Psoas muscle (tissue), 8 donors: ENCODE results near the gene STON1. TPM values are rescaled to one million over a fixed set of nuclear protein-coding genes. Genes with fewer than 3 reads are reported as not detected.
"Not testable (repeated sequence)": the region's sequence is repeated elsewhere in the genome, so short reads cannot be mapped to it uniquely, and the experiment has no call there.

Source experiments
- ATAC-seq, 4 donors: fragments of 200-7000 bp; cut with Tn5 transposase; one replicate each; pipeline ENCODE4 v1.9.1; 2020; ENCODE audit warnings: moderate library complexity in 3 of 4, mild to moderate bottlenecking in 2 of 4
- DNase-seq, 2 donors: peaks; one replicate each; pipeline ENCODE4 v3.0.0-alpha.2; 2020
- H3K27ac ChIP-seq: fragments of 200-600 bp; one replicate; pipeline ENCODE4 v1.8.0; 2022
- H3K27me3 ChIP-seq, 3 donors: fragments of 200-600 bp in 1 of 3; one replicate each; pipeline versions ENCODE4 v1.6.1 to v1.8.0; 2013 to 2022; ENCODE audit warnings: low read length in 2 of 3, mild to moderate bottlenecking in 2 of 3, moderate library complexity in 1 of 3; ENCODE audit not compliant: insufficient read depth in 3 of 3
- H3K36me3 ChIP-seq, 2 donors: fragments of 200-600 bp in 1 of 2; one replicate each; pipeline versions ENCODE4 v1.6.1 to v1.8.0; 2013 to 2022; ENCODE audit warnings: low read depth in 1 of 2, mild to moderate bottlenecking in 1 of 2, moderate library complexity in 1 of 2; ENCODE audit not compliant: insufficient read depth in 1 of 2
- H3K4me1 ChIP-seq: fragments of 200-600 bp; one replicate; pipeline ENCODE4 v1.8.0; 2022
- H3K4me3 ChIP-seq: fragments of 200-600 bp; one replicate; pipeline ENCODE4 v1.8.0; 2022; ENCODE audit warnings: mild to moderate bottlenecking
- H3K9me3 ChIP-seq: fragments of 200-600 bp; one replicate; pipeline ENCODE4 v1.8.0; 2022
- CTCF ChIP-seq: fragments of 200-600 bp; IDR thresholded peaks from one replicate; pipeline ENCODE4 v1.8.0; 2022; ENCODE audit warnings: antibody characterized with exemption
- WGBS, 3 donors: extraction: QIAGEN DNeasy Blood & Tissue Kit; methylation state at CpG; one replicate each; pipeline versions ENCODE4 v1.1.6 to v1.1.7; 2013; 5-methylcytosine and 5-hydroxymethylcytosine counted together
- intact Hi-C, 2 donors: fragments of 100-400 bp; cut with DNase I; formaldehyde crosslinking; loops; one replicate each; pipeline versions ENCODE4 v1.11.0 to v1.14.2; 2022
- polyA plus RNA-seq, 3 donors: library from polyadenylated mRNA; stranded (reverse); fragments of 200-250 nt; gene quantifications; one replicate each; pipeline ENCODE4 v1.2.3, GENCODE V29; 2013
- total RNA-seq, 4 donors: library from RNA; stranded (reverse); fragmentation: NEBNext Ultra II Directional in 2 of 4; extraction: Animal tissue kit (Norgen Biotek cat#: 25700) in 2 of 4; gene quantifications; one replicate each; pipeline versions ENCODE4 v1.2.1 to v1.2.4, GENCODE V29; 2021 to 2023
- donor health status: healthy with polysubstance abuse.
- donor health status: DM: no; HTN: no; CAD: no; lungs with moderate emphysema.
- donor health status: Bipolar disorder and iron deficiency.
- donor health status: healthy.
- donor health status: DM: yes; HTN: yes; CAD: no.
- donor health status: DM: no; HTN: no; CAD: no.
- donor health status: DM: no; HTN: no; CAD: no.
- donor health status: DM: yes; HTN: yes; CAD: no.

The STON1 gene
- total and polyA plus RNA-seq, 7 donors, result 0.98 to 5.6 (median 1.8) TPM

- DNase-seq (no peak), ATAC-seq (no peak)
- H3K27ac ChIP-seq, result no peak overlapping the region
- no peaks in the 10 kb centered on the region for H3K27me3 ChIP-seq
- H3K36me3 ChIP-seq, result no peaks in the 10 kb centered on the region
- WGBS, 3 donors, result 89 to 93% (median 92%) methylated on average over 5 of the region's 5 CpGs
- H3K4me1 ChIP-seq, result no peaks in the 10 kb centered on the region
- no peak overlapping the region for H3K4me3 ChIP-seq
- TF ChIP-seq CTCF, result no peak
- intact Hi-C loops, result no loop called here
- no peaks in the 10 kb centered on the region for H3K9me3 ChIP-seq
Observed at GRCh38 chr2:48548840-48549239, 18.9 kb downstream of the STON1 start.

- no peaks in the 10 kb centered on the region for H3K27me3 ChIP-seq
- no peaks in the 10 kb centered on the region for H3K4me1 ChIP-seq
- intact Hi-C loops, result no loop called here
- ATAC-seq, result no peak
- no peaks in the 10 kb centered on the region for H3K36me3 ChIP-seq
- WGBS, 3 donors, result 97 to 98% (median 97%) methylated on average over 3 of the region's 3 CpGs
- no peak for DNase-seq
- H3K9me3 ChIP-seq, result no peaks in the 10 kb centered on the region
- no peak overlapping the region for H3K27ac ChIP-seq
- H3K4me3 ChIP-seq, result no peak overlapping the region
- TF ChIP-seq CTCF, result no peak
Observed at GRCh38 chr2:48549972-48550371, 20.0 kb downstream of the STON1 start.

GRCh38 chr2:48551548-48551947 is 21.6 kb downstream of the STON1 start:
- Histone ChIP-seq H3K4me1 (no peaks in the 10 kb centered on the region), H3K9me3 (no peaks in the 10 kb centered on the region), H3K4me3 (no peak overlapping the region), H3K27ac (no peak overlapping the region), H3K36me3 (no peaks in the 10 kb centered on the region), H3K27me3 (no peaks in the 10 kb centered on the region)
- TF ChIP-seq CTCF, result no peak
- WGBS, 3 donors, result 91 to 95% (median 92%) methylated on average over 4 of the region's 4 CpGs
- no peak for DNase-seq
- intact Hi-C loops, result no loop called here
- no peak for ATAC-seq

GRCh38 chr2:48555071-48555470 is 25.1 kb downstream of the STON1 start:
- ATAC-seq, H3K4me1 ChIP-seq, H3K9me3 ChIP-seq, H3K27ac ChIP-seq, H3K27me3 ChIP-seq, H3K36me3 ChIP-seq, intact Hi-C loops, H3K4me3 ChIP-seq, DNase-seq: not testable (repeated sequence)
- 86 to 97% (median 91%) methylated on average over 6 to 15 of the region's 21 CpGs for WGBS, 3 donors

GRCh38 chr2:48558456-48558855 is 28.5 kb downstream of the STON1 start:
- no peaks in the 10 kb centered on the region for H3K36me3 ChIP-seq
- no peaks in the 10 kb centered on the region for H3K27me3 ChIP-seq
- 40 to 59% (median 46%) methylated on average over 1 of the region's 1 CpG for WGBS, 3 donors
- no peak overlapping the region for H3K27ac ChIP-seq
- no peak for TF ChIP-seq CTCF
- H3K9me3 ChIP-seq, result no peaks in the 10 kb centered on the region
- ATAC-seq, result no peak
- no peak overlapping the region for H3K4me3 ChIP-seq
- DNase-seq, result no peak
- H3K4me1 ChIP-seq, result no peaks in the 10 kb centered on the region
- intact Hi-C loops, result no loop called here
